ENCODE data around the gene EPB41L4B.
"Not testable (repeated sequence)": the region's sequence is repeated elsewhere in the genome, so short reads cannot be mapped to it uniquely, and the experiment has no call there.

Gene EPB41L4B

DNA sequence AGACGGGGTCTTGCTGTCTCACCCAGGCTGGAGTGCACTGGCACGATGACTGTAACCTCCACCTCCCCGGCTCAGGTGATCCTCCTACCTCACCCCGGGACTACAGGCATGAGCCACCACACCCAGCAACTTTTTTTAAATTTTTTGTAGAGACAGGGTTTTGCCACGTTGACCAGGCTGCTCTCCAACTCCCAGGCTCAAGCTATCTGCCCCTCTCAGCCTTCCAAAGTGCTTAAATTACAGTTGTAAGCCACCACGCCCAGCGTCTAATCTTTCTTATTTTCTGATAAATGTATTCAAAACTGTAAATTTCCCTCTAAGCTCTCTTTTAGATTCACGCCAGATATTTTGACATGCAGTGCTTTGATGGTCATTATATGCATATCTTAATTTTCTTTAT is 164.2 kb downstream of the EPB41L4B start:
- DNase-seq = no peak

GRCh38 chr9:109150925-109151545 is 169.8 kb downstream of the EPB41L4B start:
- DNase-seq = no peak

DNA sequence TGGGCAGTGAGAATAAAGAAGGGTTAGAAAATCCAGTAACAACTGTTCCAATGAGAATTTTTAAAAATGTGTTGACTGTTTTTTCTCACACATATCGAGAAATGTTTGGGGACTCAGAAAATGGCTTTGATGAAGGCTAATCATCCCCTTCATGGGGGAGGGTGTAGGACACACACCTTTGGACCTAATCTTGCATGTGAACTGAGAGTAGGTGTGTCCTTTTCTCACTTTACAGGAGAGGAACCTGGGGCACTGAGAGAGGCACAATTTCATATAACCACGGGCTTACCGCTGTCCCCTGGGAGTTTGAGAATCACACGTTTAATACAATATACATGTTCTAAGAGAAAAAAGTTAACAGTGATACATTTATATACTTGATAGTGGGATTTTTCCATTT is 171.1 kb downstream of the EPB41L4B start:
- no peak for DNase-seq

DNA sequence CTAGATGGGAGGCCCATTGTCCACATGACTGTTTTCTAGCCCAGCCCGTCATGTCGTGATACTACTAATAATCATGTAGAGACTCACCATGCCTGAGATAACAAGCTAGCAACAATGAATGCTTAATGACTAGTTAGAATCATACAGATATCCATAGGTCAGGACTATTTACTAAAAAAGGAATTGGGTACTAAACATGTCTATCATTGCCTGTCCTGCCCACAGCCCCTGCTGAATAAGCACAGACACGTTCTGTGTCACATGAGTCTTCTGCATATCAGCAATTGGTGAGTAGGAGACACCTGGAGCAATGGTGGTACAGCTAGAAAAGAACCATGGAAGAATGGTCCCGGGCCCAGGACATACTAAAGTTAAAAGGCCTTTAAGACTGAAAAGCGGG is 171.8 kb downstream of the EPB41L4B start:
- no peak for DNase-seq

DNA sequence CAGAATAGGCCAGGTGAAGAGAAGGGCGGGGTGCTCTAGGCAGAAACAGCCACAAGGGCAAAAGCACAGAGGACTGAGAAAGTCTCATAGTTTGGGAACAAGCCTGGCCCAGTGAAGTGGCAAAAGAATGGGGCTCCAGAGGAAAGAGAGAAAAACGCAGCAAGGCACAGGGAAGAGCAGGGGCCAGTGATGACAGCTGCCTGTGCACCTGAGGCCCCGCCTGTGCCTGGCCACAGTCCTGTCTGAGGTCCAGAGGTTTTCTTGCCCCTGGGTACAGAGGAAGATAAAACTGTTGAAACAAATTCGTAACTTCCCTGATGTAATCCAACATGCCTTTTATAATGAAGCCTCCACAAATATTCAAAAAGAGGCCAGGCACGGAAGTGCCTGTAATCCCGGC is 175.8 kb downstream of the EPB41L4B start:
- DNase-seq = no peak

DNA sequence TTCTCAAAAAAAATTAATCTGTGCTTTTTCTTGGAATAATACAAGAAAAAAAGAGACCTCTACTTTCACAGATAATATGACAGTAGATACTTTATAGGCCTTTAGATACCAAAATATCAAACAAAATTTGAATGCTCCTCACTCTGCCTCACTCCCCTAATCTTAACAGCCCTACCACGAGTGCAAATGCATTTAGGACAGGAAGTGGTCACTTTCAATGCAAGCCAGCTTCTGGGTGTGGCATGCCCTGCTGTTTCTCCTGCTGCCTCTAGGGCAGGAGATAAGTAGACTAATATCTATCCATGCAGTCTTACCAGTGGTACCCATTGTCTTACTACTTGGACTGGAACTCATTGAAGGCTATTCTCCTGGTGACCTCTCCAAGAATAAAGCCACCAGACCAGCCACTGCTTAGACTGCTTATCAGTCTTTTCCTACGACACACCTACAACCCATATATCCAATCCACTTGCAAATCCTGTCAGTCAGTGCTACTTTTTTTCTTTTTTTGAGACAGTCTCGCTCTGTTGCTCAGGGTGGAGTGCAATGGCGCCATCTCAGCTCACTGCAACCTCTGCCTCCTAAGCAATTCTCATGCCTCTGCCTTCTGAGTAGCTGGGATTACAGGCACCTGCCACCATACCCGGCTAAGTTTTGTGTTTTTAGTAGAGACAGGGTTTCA is 176.8 kb downstream of the EPB41L4B start:
- peak; percentile 19 for DNase-seq

DNA sequence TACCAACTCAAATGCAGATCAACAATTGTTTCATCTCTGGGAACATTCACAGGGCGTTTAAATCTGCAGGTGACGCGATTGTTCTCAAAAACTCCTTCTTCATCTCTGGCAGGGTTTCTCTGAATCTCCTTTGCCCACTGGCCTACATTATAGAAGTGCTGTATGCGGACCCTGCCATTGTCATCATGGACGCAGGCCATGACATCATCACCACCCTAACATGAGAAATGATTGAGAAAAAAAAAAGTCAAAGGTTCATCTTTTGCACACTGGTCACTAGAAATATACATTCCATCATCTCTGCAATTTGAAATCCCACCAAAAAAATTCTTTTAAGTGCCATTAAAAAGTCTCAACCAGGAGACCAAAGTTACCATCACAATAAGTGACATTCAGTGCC is 179.5 kb downstream of the EPB41L4B start:
- DNase-seq = no peak

DNA sequence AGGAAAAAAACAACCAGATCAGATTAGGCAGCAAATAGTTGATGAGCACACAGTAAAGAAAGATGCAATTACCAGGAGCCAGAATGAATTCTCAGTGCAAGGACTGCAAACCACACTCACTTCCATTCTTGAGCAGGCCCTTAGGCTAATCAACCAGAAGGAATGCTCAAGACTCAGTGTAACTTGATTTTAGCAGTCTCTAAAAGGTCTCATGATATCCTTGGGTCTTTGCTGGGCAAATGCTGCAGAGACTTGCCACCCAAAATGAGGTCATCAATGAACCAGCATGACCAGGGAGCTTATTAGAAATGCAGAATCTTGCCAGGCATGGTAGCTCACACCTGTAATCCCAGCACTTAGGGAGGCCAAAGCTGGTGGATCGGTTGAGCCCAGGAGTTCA is 181.0 kb downstream of the EPB41L4B start:
- DNase-seq = no peak

GRCh38 chr9:109138421-109138820 is 182.4 kb downstream of the EPB41L4B start:
- DNase-seq = no peak

GRCh38 chr9:109134167-109134578 is 186.7 kb downstream of the EPB41L4B start:
- no peak for DNase-seq

DNA sequence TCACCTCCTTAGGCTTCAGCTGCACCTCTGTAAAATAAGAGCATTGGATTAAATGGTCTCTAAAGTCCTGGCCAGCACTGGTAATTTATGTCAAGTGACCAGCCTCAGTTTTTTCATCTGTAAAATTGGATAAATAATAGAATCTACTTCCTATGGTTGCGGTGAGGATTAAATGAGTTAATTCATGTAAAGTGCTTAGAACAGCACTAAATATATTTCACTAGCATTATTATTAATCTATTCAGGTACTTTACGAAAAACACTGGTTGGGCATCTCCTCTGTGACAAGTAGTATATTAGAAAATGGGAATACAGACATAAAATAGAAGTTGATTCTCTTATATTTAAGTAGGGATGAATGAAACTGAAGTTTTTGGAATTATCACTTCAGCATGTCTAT is 187.3 kb downstream of the EPB41L4B start:
- DNase-seq = no peak

- DNase-seq = no peak
Measured at GRCh38 chr9:109132567-109133021, 188.3 kb downstream of the EPB41L4B start.

DNA sequence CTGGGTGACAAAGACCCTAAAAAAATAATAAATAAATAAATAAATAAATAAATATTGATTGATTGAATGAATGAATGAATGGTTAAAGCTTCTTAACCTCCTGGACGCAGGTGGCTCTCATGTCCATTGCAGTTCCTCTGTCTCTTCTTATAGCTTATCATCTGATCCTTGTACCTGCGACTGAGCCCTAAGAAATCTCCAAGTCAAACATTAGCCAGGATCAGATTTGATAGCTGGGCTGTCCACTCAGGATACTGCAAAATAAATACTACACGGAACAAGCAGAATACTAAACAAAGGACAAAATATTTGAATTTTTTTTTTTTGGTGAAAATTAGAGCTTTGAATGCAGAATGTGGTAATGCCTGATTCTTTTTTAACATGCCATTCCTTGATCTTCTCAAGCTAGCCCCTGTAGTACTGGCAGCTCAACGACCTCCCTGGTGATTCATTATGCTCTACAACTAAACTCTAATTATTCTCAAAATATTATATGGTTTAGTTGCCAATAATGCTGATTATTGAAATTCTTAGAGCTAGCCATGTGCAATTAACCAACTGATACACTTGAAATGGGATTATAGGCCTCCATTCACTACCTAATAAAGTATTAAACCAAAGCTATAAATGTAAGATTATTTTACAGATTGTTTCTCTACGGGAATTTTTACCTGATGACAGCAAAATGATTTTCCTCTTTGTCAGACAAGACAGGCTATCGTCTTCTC is 191.2 kb downstream of the EPB41L4B start:
- no peak for DNase-seq

DNA sequence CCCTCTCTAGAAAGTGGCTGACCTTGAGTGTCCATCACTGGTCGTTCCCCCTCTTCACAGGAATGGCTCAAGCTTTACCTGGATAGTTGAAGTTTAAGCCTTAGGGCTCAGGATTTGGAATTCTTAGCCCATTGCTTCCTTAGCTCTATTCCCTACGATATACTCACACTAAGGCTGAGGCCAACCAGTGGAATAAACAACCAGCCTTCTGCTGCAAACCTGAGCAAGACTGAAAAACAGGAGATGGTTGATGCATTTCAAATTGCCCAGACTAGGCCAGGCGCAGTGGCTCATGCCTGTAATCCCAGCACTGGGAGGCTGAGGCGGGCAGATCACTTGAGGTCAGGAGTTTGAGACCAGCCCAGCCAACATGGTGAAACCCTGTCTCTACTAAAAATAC is 194.2 kb downstream of the EPB41L4B start:
- not testable (repeated sequence) for DNase-seq

DNA sequence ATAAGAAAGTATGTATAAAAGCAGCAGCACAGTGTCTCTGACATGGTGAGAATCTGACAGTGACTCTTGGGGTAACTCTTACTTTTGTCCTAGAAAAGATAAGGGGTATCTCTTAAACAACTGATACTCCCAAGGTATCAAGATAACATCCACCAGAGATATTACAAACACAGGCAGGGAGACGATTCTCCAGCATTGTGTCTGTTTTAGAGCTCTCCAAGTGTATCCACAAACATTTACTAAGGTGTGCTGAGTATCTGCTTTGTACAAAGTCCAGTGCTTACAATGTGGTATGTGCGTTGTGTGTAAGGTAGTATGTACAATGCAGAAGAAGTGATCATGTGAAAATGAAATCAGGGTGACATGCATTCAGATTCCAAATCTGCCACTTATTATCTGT is 196.7 kb downstream of the EPB41L4B start:
- DNase-seq = no peak

DNA sequence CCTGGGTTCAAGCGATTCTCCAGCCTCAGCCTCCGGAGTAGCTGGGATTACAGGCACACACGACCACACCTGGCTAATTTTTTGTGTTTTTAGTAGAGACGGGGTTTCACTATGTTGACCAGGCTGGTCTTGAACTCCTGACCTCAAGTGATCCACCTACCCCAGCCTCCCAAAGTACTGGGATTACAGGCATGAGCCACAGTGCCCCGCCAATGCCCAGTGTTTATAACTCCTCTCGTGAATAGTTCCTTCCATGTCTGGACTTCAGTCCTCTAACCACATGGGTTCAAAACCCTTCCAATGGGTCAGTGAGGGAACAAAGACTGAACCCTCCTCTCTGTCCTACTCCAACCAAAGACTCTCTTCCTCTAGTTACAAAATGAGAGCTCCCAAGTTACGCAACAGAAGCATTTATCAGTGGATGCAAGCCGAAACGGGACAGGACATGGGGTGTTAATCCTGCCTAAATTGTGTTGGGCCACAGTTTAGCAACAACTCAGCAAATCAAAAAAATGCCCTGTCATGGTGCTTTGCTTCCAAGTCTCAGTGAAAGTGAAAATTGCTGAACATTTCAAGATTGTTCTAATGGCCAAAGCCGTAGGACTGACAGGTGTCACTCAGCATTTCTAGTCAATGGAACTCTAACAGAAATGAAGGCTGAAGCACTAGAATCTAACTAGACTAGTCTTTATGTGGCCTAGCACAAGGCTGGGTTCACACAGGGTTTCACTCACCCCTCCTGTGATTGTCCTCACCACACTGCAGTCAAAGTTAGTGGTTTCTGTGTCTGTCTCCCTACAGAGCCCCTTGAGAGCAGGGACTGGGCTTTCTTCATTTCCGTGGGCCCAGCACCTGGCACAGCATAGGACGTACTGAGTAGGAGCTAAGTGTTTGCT is 197.9 kb downstream of the EPB41L4B start:
- no peak for DNase-seq

Measured in stimulated activated CD4-positive, alpha-beta T cell treated with anti-CD3 and anti-CD28 coated beads, Interleukin-15, amount 100 ng/mL, for 24 hours (primary cell).